Astrocyte (in vitro differentiated cells and primary cell): Measurements from ENCODE around the gene CALU. TPM values are rescaled to one million over a fixed set of nuclear protein-coding genes. Genes with fewer than 3 reads are reported as not detected.
A peak's percentile ranks its signal among the peaks of the same experiment; 100 is the strongest.

Experiments used
- DNase-seq: peaks from one replicate; pipeline ENCODE4 v3.0.0-alpha.2; 2010; ENCODE audit warnings: low read depth
- FAIRE-seq: peaks from 2 replicates; lab custom pipeline; 2011; peaks lifted over from hg19 to GRCh38; lab: Jason Lieb, UNC
- H2AFZ ChIP-seq: 2 replicates; pipeline ENCODE4 v1.6.0; 2012; ENCODE audit warnings: low read depth, low read length, inconsistent platforms
- H3K27ac ChIP-seq: 2 replicates; pipeline ENCODE4 v1.5.1; 2011; ENCODE audit warnings: low read depth, low read length, inconsistent platforms
- H3K27me3 ChIP-seq: 2 replicates; pipeline ENCODE4 v1.6.0; 2011; ENCODE audit warnings: low read length, inconsistent platforms; ENCODE audit not compliant: insufficient read depth
- H3K36me3 ChIP-seq: 2 replicates; pipeline ENCODE4 v1.5.1; 2011; ENCODE audit warnings: low read length, inconsistent platforms; ENCODE audit not compliant: insufficient read depth
- H3K4me1 ChIP-seq: 2 replicates; pipeline ENCODE4 v1.5.1; 2011; ENCODE audit warnings: low read length, inconsistent platforms; ENCODE audit not compliant: insufficient read depth
- H3K4me2 ChIP-seq: 2 replicates; pipeline ENCODE4 v1.6.0; 2012; ENCODE audit warnings: low read length, inconsistent platforms
- H3K4me3 ChIP-seq: 2 replicates; pipeline ENCODE4 v1.5.1; 2011; ENCODE audit warnings: low read depth, mild to moderate bottlenecking, low read length, inconsistent platforms; ENCODE audit not compliant: insufficient read depth
- H3K79me2 ChIP-seq: 2 replicates; pipeline ENCODE4 v1.6.0; 2012; ENCODE audit warnings: mild to moderate bottlenecking, low read length, inconsistent platforms; ENCODE audit not compliant: insufficient read depth
- H3K9ac ChIP-seq: 2 replicates; pipeline ENCODE4 v1.6.0; 2012; ENCODE audit warnings: mild to moderate bottlenecking, low read length, inconsistent platforms
- H3K9me3 ChIP-seq: 2 replicates; pipeline ENCODE4 v1.5.1; 2012; ENCODE audit warnings: low read depth, mild to moderate bottlenecking, low read length, inconsistent platforms; ENCODE audit not compliant: insufficient read depth
- H4K20me1 ChIP-seq: 2 replicates; pipeline ENCODE4 v1.6.0; 2012; ENCODE audit warnings: low read length, inconsistent platforms; ENCODE audit not compliant: insufficient read depth
- H3K27ac Mint-ChIP-seq: one replicate; pipeline ENCODE4 v1.8.0; 2021; ENCODE audit warnings: mild to moderate bottlenecking, mixed read lengths; ENCODE audit not compliant: unreplicated experiment
- H3K27me3 Mint-ChIP-seq: one replicate; pipeline ENCODE4 v1.8.0; 2021; ENCODE audit warnings: low read depth, mixed read lengths; ENCODE audit not compliant: unreplicated experiment
- H3K36me3 Mint-ChIP-seq: one replicate; pipeline ENCODE4 v1.8.0; 2021; ENCODE audit warnings: low read depth, mixed read lengths; ENCODE audit not compliant: unreplicated experiment
- H3K4me1 Mint-ChIP-seq: one replicate; pipeline ENCODE4 v1.8.0; 2021; ENCODE audit warnings: low read depth, mixed read lengths; ENCODE audit not compliant: unreplicated experiment
- H3K4me3 Mint-ChIP-seq: one replicate; pipeline ENCODE4 v1.8.0; 2021; ENCODE audit warnings: mild to moderate bottlenecking, moderate library complexity, mixed read lengths; ENCODE audit not compliant: unreplicated experiment
- H3K9me3 Mint-ChIP-seq: one replicate; pipeline ENCODE4 v1.8.0; 2021; ENCODE audit warnings: mild to moderate bottlenecking, mixed read lengths; ENCODE audit not compliant: unreplicated experiment
- EZH2 ChIP-seq: IDR thresholded peaks from 2 replicates; pipeline ENCODE4 v1.6.1; 2012; ENCODE audit warnings: mild to moderate bottlenecking, low read length, inconsistent platforms; ENCODE audit not compliant: insufficient read depth
- total RNA-seq: library from RNA; stranded (reverse); gene quantifications from 2 replicates; pipeline ENCODE4 v1.2.1, GENCODE V29; 2021
- TF ChIP-seq, protein P1 (sequence below): IDR thresholded peaks from 2 replicates; pipeline ENCODE4 v1.5.1; 2011; ENCODE audit warnings: low read depth, mild to moderate bottlenecking, inconsistent platforms, low read length, moderate library complexity; ENCODE audit not compliant: insufficient read depth

The CALU gene
- total RNA-seq, 1 donor from 2014 or later = 670 TPM

GRCh38 chr7:128788446-128789412 lies 49.6 kb downstream of the CALU start:
- peaks cover 2% of the 10 kb centered on the region for H3K9me3 Mint-ChIP-seq
- H3K4me1 Mint-ChIP-seq = peaks cover 9% of the 10 kb centered on the region
- DNase-seq = no peak
- TF ChIP-seq, protein P1, sequence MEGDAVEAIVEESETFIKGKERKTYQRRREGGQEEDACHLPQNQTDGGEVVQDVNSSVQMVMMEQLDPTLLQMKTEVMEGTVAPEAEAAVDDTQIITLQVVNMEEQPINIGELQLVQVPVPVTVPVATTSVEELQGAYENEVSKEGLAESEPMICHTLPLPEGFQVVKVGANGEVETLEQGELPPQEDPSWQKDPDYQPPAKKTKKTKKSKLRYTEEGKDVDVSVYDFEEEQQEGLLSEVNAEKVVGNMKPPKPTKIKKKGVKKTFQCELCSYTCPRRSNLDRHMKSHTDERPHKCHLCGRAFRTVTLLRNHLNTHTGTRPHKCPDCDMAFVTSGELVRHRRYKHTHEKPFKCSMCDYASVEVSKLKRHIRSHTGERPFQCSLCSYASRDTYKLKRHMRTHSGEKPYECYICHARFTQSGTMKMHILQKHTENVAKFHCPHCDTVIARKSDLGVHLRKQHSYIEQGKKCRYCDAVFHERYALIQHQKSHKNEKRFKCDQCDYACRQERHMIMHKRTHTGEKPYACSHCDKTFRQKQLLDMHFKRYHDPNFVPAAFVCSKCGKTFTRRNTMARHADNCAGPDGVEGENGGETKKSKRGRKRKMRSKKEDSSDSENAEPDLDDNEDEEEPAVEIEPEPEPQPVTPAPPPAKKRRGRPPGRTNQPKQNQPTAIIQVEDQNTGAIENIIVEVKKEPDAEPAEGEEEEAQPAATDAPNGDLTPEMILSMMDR = no peak
- TF ChIP-seq EZH2 = no peak
- Histone ChIP-seq H2AFZ (no peak overlapping the region), H3K9ac (no peak overlapping the region), H3K36me3 (no peaks in the 10 kb centered on the region), H3K9me3 (no peaks in the 10 kb centered on the region), H3K4me2 (no peak overlapping the region), H3K4me1 (peaks cover 10% of the 10 kb centered on the region), H3K4me3 (no peak overlapping the region), H3K27ac (no peak overlapping the region), H4K20me1 (no peaks in the 10 kb centered on the region), H3K27me3 (peaks cover 4% of the 10 kb centered on the region), H3K79me2 (no peaks in the 10 kb centered on the region)
- FAIRE-seq = no peak
- peaks cover 9% of the 10 kb centered on the region for H3K27me3 Mint-ChIP-seq
- H3K36me3 Mint-ChIP-seq = peaks cover 5% of the 10 kb centered on the region
- H3K27ac Mint-ChIP-seq = no peak overlapping the region
- H3K4me3 Mint-ChIP-seq = no peak overlapping the region

GRCh38 chr7:128790315-128791041 lies 51.3 kb downstream of the CALU start:
- Mint-ChIP-seq H3K9me3 (peaks cover 2% of the 10 kb centered on the region), H3K27me3 (peaks cover 9% of the 10 kb centered on the region), H3K4me1 (peaks cover 9% of the 10 kb centered on the region), H3K36me3 (peaks cover 7% of the 10 kb centered on the region), H3K27ac (peak overlapping the region; percentile 48), H3K4me3 (peak overlapping the region; percentile 86)
- DNase-seq = no peak
- no peak for FAIRE-seq
- Histone ChIP-seq H3K9ac (peak overlapping the region; percentile 74), H3K4me2 (peak overlapping the region; percentile 96), H3K79me2 (no peaks in the 10 kb centered on the region), H3K4me1 (peaks cover 10% of the 10 kb centered on the region), H4K20me1 (no peaks in the 10 kb centered on the region), H3K27ac (no peak overlapping the region), H3K27me3 (peaks cover 4% of the 10 kb centered on the region), H3K9me3 (no peaks in the 10 kb centered on the region), H3K36me3 (no peaks in the 10 kb centered on the region), H2AFZ (peak overlapping the region; percentile 96), H3K4me3 (peak overlapping the region; percentile 69)
- no peak for TF ChIP-seq EZH2
- TF ChIP-seq, protein P1 = no peak
